WTC11 (cell line): Measurements from ENCODE around the gene ATP13A5. TPM values are rescaled to one million over a fixed set of nuclear protein-coding genes. Genes with fewer than 3 reads are reported as not detected.

Source experiments
- ATAC-seq: fragments of 200-7000 bp; cut with Tn5 transposase; 2 replicates; pipeline ENCODE4 v1.10.0; 2021; ENCODE audit warnings: mild to moderate bottlenecking, moderate library complexity
- CTCF ChIA-PET: fragments of 300-600 bp; sonication (Branson Sonifier 250); formaldehyde crosslinking; loops from one replicate; lab custom pipeline; 2021; ENCODE audit warnings: antibody characterized with exemption; lab: Charles Lee
- POLR2A ChIA-PET: fragments of 350-600 bp; sonication (Branson Sonifier 250); formaldehyde crosslinking; loops from one replicate; lab custom pipeline; 2021; ENCODE audit warnings: antibody characterized with exemption; lab: Charles Lee
- DNase-seq: peaks from one replicate; pipeline ENCODE4 v3.0.0; 2021; ENCODE audit warnings: low spot score
- H3K27ac Mint-ChIP-seq: 2 replicates; pipeline ENCODE4 v1.8.0; 2021; ENCODE audit warnings: mixed read lengths
- H3K27me3 Mint-ChIP-seq: 2 replicates; pipeline ENCODE4 v1.8.0; 2021; ENCODE audit warnings: low read depth, mild to moderate bottlenecking, moderate library complexity, mixed read lengths
- H3K36me3 Mint-ChIP-seq: 2 replicates; pipeline ENCODE4 v1.8.0; 2021; ENCODE audit warnings: mixed read lengths
- H3K4me1 Mint-ChIP-seq: 2 replicates; pipeline ENCODE4 v1.8.0; 2022; ENCODE audit warnings: mixed read lengths
- H3K4me3 Mint-ChIP-seq: 2 replicates; pipeline ENCODE4 v1.8.0; 2021; ENCODE audit warnings: mild to moderate bottlenecking, moderate library complexity, mixed read lengths
- H3K9me3 Mint-ChIP-seq: 2 replicates; pipeline ENCODE4 v1.8.0; 2021; ENCODE audit warnings: mixed read lengths
- ATF6 ChIP-seq: sonication (generic); formaldehyde crosslinking; IDR thresholded peaks from 2 replicates; pipeline ENCODE4 v1.8.1; 2023; ENCODE audit warnings: mild to moderate bottlenecking, missing genetic modification reagents
- E2F1 ChIP-seq: sonication (generic); formaldehyde crosslinking; IDR thresholded peaks from 2 replicates; pipeline ENCODE4 v1.8.0; 2022; ENCODE audit warnings: mild to moderate bottlenecking, missing genetic modification reagents
- ESRRA ChIP-seq: sonication (generic); formaldehyde crosslinking; IDR thresholded peaks from 2 replicates; pipeline ENCODE4 v1.8.1; 2022; ENCODE audit warnings: mild to moderate bottlenecking, missing genetic modification reagents, borderline replicate concordance
- FOXK1 ChIP-seq: sonication (generic); formaldehyde crosslinking; IDR thresholded peaks from 2 replicates; pipeline ENCODE4 v1.8.0; 2022; ENCODE audit warnings: mild to moderate bottlenecking, moderate library complexity, missing genetic modification reagents
- GRHL2 ChIP-seq: fragments of 250-450 bp; sonication (Bioruptor Pico); IDR thresholded peaks from 2 replicates; pipeline ENCODE4 v1.8.0; 2022; ENCODE audit warnings: mild to moderate bottlenecking, moderate library complexity; ENCODE audit not compliant: insufficient replicate concordance, severe bottlenecking
- GTF2I ChIP-seq: fragments of 250-450 bp; sonication (Bioruptor Pico); conservative IDR thresholded peaks from 2 replicates; pipeline ENCODE4 v1.4.0; 2021; ENCODE audit warnings: mild to moderate bottlenecking
- JUN ChIP-seq: sonication (generic); formaldehyde crosslinking; IDR thresholded peaks from 2 replicates; pipeline ENCODE4 v1.8.0; 2023; ENCODE audit warnings: mild to moderate bottlenecking, missing genetic modification reagents
- KAT7 ChIP-seq: sonication (generic); formaldehyde crosslinking; IDR thresholded peaks from 2 replicates; pipeline ENCODE4 v1.8.1; 2023; ENCODE audit warnings: missing genetic modification reagents, mild to moderate bottlenecking, borderline replicate concordance
- NR1H2 ChIP-seq: sonication (generic); formaldehyde crosslinking; IDR thresholded peaks from 2 replicates; pipeline ENCODE4 v1.9.0; 2021; ENCODE audit warnings: mild to moderate bottlenecking, moderate library complexity, missing genetic modification reagents
- PRRX2 ChIP-seq: fragments of 250-450 bp; sonication (Bioruptor Pico); IDR thresholded peaks from 2 replicates; pipeline ENCODE4 v1.8.0; 2021; ENCODE audit warnings: mild to moderate bottlenecking
- TP53 ChIP-seq: sonication (generic); formaldehyde crosslinking; IDR thresholded peaks from 2 replicates; pipeline ENCODE4 v1.8.1; 2023; ENCODE audit warnings: mild to moderate bottlenecking, missing genetic modification reagents
- ZNF219 ChIP-seq: sonication (generic); formaldehyde crosslinking; IDR thresholded peaks from 2 replicates; pipeline ENCODE4 v1.8.0; 2023; ENCODE audit warnings: missing genetic modification reagents, mild to moderate bottlenecking, borderline replicate concordance
- ZNF232 ChIP-seq: sonication (generic); formaldehyde crosslinking; IDR thresholded peaks from 2 replicates; pipeline ENCODE4 v1.8.0; 2022; ENCODE audit warnings: mild to moderate bottlenecking, missing genetic modification reagents
- ZNF425 ChIP-seq: fragments of 250-450 bp; sonication (Bioruptor Pico); conservative IDR thresholded peaks from 2 replicates; pipeline ENCODE4 v1.9.0; 2021; ENCODE audit warnings: mild to moderate bottlenecking
- total RNA-seq: library from RNA; stranded (reverse); gene quantifications from 3 replicates; pipeline ENCODE4 v1.2.3, GENCODE V29; 2021
- TF ChIP-seq, protein P1 (sequence below): sonication (generic); formaldehyde crosslinking; IDR thresholded peaks from 2 replicates; pipeline ENCODE4 v1.8.1; 2023; ENCODE audit warnings: mild to moderate bottlenecking, missing genetic modification reagents, moderate library complexity
- TF ChIP-seq, protein P2 (sequence below): fragments of 250-450 bp; sonication (Bioruptor Pico); IDR thresholded peaks from 2 replicates; pipeline ENCODE4 v1.8.0; 2021; ENCODE audit warnings: mild to moderate bottlenecking
- TF ChIP-seq, protein P3 (sequence below): sonication (generic); formaldehyde crosslinking; IDR thresholded peaks from 2 replicates; pipeline ENCODE4 v1.8.1; 2023; ENCODE audit warnings: mild to moderate bottlenecking, moderate library complexity, missing genetic modification reagents
- TF ChIP-seq, protein P4 (sequence below): fragments of 250-450 bp; sonication (Bioruptor Pico); IDR thresholded peaks from 2 replicates; pipeline ENCODE4 v1.9.0; 2021; ENCODE audit warnings: moderate library complexity, mild to moderate bottlenecking, inconsistent platforms, borderline replicate concordance

ATP13A5 gene
- total RNA-seq, 1 experiment from 2014 or later = not detected

- ATAC-seq = no peak
- peaks cover 6% of the 10 kb centered on the region for H3K9me3 Mint-ChIP-seq
- no peak for TF ChIP-seq ATF6 (CRISPR knock-in tag)
- no peak for TF ChIP-seq ZNF219 (CRISPR knock-in tag)
- no peak for TF ChIP-seq NR1H2 (CRISPR knock-in tag)
- no peak for TF ChIP-seq GRHL2 (CRISPR knock-in tag)
- TF ChIP-seq, protein P1, sequence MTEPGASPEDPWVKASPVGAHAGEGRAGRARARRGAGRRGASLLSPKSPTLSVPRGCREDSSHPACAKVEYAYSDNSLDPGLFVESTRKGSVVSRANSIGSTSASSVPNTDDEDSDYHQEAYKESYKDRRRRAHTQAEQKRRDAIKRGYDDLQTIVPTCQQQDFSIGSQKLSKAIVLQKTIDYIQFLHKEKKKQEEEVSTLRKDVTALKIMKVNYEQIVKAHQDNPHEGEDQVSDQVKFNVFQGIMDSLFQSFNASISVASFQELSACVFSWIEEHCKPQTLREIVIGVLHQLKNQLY (CRISPR knock-in tag) = no peak
- no peak for TF ChIP-seq ZNF232 (CRISPR knock-in tag)
- no peak for TF ChIP-seq ESRRA (CRISPR knock-in tag)
- TF ChIP-seq KAT7 (CRISPR knock-in tag) = no peak
- TF ChIP-seq TP53 (CRISPR knock-in tag) = no peak
- no peak for TF ChIP-seq FOXK1 (CRISPR knock-in tag)
- TF ChIP-seq PRRX2 = no peak
- no peak overlapping the region for H3K4me3 Mint-ChIP-seq
- H3K27ac Mint-ChIP-seq = no peak overlapping the region
- H3K4me1 Mint-ChIP-seq = peaks cover 12% of the 10 kb centered on the region
- H3K27me3 Mint-ChIP-seq = no peaks in the 10 kb centered on the region
- no peak for DNase-seq
- CTCF ChIA-PET = interaction anchor here (0.5 kb wide), 1 partner anchor 489 kb away, joined by 3 read pairs; no protein-coding TSS in a partner anchor
- peaks cover 4% of the 10 kb centered on the region for H3K36me3 Mint-ChIP-seq
- POLR2A ChIA-PET = no interaction called here
Measured at GRCh38 chr3:193301433-193301832, 77.1 kb downstream of the ATP13A5 start.

- H3K27ac Mint-ChIP-seq = no peak overlapping the region
- ChIA-PET CTCF (no interaction called here), POLR2A (no interaction called here)
- ATAC-seq (no peak), DNase-seq (no peak)
- peaks cover 11% of the 10 kb centered on the region for H3K36me3 Mint-ChIP-seq
- H3K27me3 Mint-ChIP-seq = no peaks in the 10 kb centered on the region
- H3K9me3 Mint-ChIP-seq = peaks cover 28% of the 10 kb centered on the region
- H3K4me3 Mint-ChIP-seq = no peak overlapping the region
- H3K4me1 Mint-ChIP-seq = no peaks in the 10 kb centered on the region
- TF ChIP-seq E2F1 (CRISPR knock-in tag) (no peak), JUN (CRISPR knock-in tag) (no peak), ZNF425 (CRISPR knock-in tag) (no peak), PRRX2 (no peak), GTF2I (CRISPR knock-in tag) (no peak), ESRRA (CRISPR knock-in tag) (no peak)
- TF ChIP-seq, protein P2, sequence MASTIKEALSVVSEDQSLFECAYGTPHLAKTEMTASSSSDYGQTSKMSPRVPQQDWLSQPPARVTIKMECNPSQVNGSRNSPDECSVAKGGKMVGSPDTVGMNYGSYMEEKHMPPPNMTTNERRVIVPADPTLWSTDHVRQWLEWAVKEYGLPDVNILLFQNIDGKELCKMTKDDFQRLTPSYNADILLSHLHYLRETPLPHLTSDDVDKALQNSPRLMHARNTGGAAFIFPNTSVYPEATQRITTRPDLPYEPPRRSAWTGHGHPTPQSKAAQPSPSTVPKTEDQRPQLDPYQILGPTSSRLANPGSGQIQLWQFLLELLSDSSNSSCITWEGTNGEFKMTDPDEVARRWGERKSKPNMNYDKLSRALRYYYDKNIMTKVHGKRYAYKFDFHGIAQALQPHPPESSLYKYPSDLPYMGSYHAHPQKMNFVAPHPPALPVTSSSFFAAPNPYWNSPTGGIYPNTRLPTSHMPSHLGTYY (CRISPR knock-in tag) = no peak
- TF ChIP-seq, protein P3, sequence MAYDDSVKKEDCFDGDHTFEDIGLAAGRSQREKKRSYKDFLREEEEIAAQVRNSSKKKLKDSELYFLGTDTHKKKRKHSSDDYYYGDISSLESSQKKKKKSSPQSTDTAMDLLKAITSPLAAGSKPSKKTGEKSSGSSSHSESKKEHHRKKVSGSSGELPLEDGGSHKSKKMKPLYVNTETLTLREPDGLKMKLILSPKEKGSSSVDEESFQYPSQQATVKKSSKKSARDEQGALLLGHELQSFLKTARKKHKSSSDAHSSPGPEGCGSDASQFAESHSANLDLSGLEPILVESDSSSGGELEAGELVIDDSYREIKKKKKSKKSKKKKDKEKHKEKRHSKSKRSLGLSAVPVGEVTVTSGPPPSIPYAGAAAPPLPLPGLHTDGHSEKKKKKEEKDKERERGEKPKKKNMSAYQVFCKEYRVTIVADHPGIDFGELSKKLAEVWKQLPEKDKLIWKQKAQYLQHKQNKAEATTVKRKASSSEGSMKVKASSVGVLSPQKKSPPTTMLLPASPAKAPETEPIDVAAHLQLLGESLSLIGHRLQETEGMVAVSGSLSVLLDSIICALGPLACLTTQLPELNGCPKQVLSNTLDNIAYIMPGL (CRISPR knock-in tag) = no peak
- TF ChIP-seq, protein P4, sequence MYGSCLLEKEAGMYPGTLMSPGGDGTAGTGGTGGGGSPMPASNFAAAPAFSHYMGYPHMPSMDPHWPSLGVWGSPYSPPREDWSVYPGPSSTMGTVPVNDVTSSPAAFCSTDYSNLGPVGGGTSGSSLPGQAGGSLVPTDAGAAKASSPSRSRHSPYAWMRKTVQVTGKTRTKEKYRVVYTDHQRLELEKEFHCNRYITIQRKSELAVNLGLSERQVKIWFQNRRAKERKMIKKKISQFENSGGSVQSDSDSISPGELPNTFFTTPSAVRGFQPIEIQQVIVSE (CRISPR knock-in tag) = no peak
Measured at GRCh38 chr3:193297421-193297820, 81.1 kb downstream of the ATP13A5 start.
